ENCODE results near the gene CLSTN2.

DNA sequence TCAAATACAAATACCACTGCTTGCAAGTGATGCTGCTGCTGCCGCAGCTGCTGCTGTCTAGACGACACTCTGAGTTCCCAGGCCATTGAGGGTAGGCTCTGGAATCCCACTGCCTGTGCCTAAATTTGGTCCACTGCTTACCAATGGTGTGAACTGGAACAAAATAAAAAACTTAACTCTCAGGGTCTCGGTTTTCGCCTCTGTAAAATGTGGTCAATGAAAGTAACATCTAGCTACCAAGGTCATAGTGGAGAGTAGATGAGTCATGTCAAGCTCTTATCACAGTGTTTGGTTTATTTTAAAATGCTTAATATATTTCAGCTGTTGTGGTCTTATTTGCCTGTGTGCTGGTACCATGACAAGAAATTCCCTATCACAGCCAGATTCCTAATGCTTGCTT lies 299.3 kb downstream of the CLSTN2 start:
- TF ChIP-seq EZH2 (IDR thresholded peaks at IDR 0.05; ENCODE audit: borderline replicate concordance, low read length): no peak
- TF ChIP-seq, protein P1, sequence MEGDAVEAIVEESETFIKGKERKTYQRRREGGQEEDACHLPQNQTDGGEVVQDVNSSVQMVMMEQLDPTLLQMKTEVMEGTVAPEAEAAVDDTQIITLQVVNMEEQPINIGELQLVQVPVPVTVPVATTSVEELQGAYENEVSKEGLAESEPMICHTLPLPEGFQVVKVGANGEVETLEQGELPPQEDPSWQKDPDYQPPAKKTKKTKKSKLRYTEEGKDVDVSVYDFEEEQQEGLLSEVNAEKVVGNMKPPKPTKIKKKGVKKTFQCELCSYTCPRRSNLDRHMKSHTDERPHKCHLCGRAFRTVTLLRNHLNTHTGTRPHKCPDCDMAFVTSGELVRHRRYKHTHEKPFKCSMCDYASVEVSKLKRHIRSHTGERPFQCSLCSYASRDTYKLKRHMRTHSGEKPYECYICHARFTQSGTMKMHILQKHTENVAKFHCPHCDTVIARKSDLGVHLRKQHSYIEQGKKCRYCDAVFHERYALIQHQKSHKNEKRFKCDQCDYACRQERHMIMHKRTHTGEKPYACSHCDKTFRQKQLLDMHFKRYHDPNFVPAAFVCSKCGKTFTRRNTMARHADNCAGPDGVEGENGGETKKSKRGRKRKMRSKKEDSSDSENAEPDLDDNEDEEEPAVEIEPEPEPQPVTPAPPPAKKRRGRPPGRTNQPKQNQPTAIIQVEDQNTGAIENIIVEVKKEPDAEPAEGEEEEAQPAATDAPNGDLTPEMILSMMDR (conservative IDR thresholded peaks at IDR 0.05 in 1 of 2, IDR thresholded peaks at IDR 0.05 in 1 of 2; ENCODE audit: extremely low read depth in 1 of 2, insufficient read depth in 1 of 2, low read depth in 1 of 2, low read length in 2 of 2): no peak
